Measurements from ENCODE around the gene TYW1B. TPM values are rescaled to one million over a fixed set of nuclear protein-coding genes. Genes with fewer than 3 reads are reported as not detected.
A peak's percentile ranks its signal among the peaks of the same experiment; 100 is the strongest.
"Not testable (repeated sequence)": the region's sequence is repeated elsewhere in the genome, so short reads cannot be mapped to it uniquely, and the experiment has no call there.

Gene TYW1B
- total RNA-seq, 1 donor from 2014 or later, result 5.7 TPM

DNA sequence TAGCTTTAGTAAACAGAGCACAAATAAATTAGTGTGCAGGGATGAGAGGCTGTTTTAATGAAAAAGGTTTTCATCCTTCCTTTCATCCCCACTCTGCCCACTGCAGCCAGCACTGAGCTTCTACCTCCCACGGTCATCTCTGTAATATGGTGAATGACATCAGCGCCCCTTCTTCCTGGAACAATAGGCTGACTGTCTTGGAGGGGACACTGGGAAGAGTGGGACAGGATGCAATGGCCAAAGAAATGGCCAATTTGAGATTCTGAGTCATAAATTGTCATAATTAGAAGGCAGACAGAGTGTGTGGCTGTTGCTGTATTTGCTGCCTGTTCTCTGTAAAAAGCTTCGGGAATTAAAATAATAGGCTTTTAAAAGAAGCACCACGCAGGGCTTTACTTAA is 289.1 kb downstream of the TYW1B start:
- TF ChIP-seq, protein P1, sequence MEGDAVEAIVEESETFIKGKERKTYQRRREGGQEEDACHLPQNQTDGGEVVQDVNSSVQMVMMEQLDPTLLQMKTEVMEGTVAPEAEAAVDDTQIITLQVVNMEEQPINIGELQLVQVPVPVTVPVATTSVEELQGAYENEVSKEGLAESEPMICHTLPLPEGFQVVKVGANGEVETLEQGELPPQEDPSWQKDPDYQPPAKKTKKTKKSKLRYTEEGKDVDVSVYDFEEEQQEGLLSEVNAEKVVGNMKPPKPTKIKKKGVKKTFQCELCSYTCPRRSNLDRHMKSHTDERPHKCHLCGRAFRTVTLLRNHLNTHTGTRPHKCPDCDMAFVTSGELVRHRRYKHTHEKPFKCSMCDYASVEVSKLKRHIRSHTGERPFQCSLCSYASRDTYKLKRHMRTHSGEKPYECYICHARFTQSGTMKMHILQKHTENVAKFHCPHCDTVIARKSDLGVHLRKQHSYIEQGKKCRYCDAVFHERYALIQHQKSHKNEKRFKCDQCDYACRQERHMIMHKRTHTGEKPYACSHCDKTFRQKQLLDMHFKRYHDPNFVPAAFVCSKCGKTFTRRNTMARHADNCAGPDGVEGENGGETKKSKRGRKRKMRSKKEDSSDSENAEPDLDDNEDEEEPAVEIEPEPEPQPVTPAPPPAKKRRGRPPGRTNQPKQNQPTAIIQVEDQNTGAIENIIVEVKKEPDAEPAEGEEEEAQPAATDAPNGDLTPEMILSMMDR (IDR thresholded peaks at IDR 0.05; ENCODE audit: unreplicated experiment), result no peak
- H3K4me1 Mint-ChIP-seq (ENCODE audit: low read depth), result peaks cover 4% of the 10 kb centered on the region

DNA sequence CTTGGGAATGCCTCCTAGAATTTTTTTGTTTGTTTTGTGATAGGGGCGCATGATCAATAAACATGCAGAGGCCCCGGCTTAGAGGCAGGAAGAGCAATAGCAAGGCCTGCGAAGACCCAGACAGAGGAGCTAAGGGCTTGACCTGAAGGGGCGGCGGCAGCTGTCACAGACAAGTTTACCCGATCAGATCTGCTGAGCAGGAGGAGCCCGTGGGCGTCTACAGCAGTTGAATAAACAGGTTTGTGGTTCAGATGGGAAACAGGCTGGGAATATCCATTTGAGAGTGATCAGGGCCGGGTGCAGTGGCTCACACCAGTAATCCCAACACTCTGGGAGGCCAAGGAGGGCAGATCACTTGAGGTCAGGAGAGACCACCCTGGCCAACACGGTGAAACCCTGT is 289.9 kb downstream of the TYW1B start:
- Mint-ChIP-seq H3K36me3 (ENCODE audit: insufficient read depth) (no peaks in the 10 kb centered on the region), H3K27ac (peak overlapping the region; percentile 62), H3K4me3 (ENCODE audit: low read depth) (no peak overlapping the region), H3K27me3 (no peaks in the 10 kb centered on the region), H3K9me3 (ENCODE audit: low read depth) (no peaks in the 10 kb centered on the region), H3K4me1 (ENCODE audit: low read depth) (peaks cover 4% of the 10 kb centered on the region)
- no peak for DNase-seq (ENCODE audit: low spot score, unreplicated experiment)
- TF ChIP-seq, protein P1 (IDR thresholded peaks at IDR 0.05; ENCODE audit: unreplicated experiment), result no peak

More for the DNA sequence above, 289.1 kb downstream of the TYW1B start:
- Mint-ChIP-seq H3K9me3 (ENCODE audit: low read depth) (no peaks in the 10 kb centered on the region), H3K4me3 (ENCODE audit: low read depth) (no peak overlapping the region), H3K36me3 (ENCODE audit: insufficient read depth) (no peaks in the 10 kb centered on the region), H3K27ac (no peak overlapping the region), H3K27me3 (no peaks in the 10 kb centered on the region)
- DNase-seq (ENCODE audit: low spot score, unreplicated experiment), result no peak

DNA sequence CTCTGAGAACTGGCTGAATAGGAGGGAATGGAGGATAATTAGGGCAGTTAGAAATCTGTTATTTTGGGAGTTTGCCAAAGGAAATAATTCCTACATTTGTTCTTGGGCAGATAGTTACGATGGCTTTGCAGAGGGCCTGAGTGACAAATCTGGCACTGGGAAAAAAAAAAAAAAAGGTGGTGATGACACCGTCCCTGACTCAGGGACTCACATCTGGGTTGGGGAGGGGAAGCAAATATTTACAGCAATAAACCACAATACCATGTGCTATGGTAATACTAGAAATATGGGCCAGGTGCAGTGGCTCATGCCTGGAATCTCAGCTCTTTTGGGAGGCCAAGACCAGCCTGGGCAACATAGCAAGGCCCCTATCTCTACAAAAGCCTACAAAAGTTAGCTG is 292.0 kb downstream of the TYW1B start:
- not testable (repeated sequence) for H3K4me1 Mint-ChIP-seq (ENCODE audit: low read depth); H3K36me3 Mint-ChIP-seq (ENCODE audit: insufficient read depth); H3K4me3 Mint-ChIP-seq (ENCODE audit: low read depth)

DNA sequence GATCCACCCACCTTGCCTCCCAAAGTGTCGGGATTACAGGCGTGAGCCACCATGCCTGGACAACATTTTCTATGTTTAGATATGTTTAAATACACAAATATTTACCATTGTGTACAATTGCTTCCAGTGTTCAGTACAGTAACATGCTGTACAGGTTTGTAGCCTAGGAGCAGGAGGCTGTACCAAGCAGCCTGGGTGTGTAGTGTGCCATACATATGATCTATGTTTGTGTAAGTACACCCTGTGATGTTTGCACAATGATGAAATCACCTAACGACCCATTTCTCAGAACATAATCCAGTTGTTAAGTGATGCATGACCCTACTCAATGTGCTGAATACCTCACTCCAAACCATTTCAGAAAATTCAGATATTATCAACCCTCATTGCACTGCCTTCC is 297.0 kb downstream of the TYW1B start:
- not testable (repeated sequence) for H3K27me3 Mint-ChIP-seq; H3K4me3 Mint-ChIP-seq (ENCODE audit: low read depth); H3K4me1 Mint-ChIP-seq (ENCODE audit: low read depth); DNase-seq (ENCODE audit: low spot score, unreplicated experiment); H3K27ac Mint-ChIP-seq; H3K36me3 Mint-ChIP-seq (ENCODE audit: insufficient read depth); H3K9me3 Mint-ChIP-seq (ENCODE audit: low read depth)

More for the DNA sequence above, 292.0 kb downstream of the TYW1B start:
- not testable (repeated sequence) for H3K27ac Mint-ChIP-seq; DNase-seq (ENCODE audit: low spot score, unreplicated experiment); H3K9me3 Mint-ChIP-seq (ENCODE audit: low read depth); H3K27me3 Mint-ChIP-seq

Small RNAs within 50 kb of the gene (microRNA-seq; reads per million reads assigned to microRNA genes)
- gene MIR4650-2 (ENCODE audit: borderline number of aligned reads, unreplicated experiment), result not detected

Other genes starting within 250 kb of the TYW1B start
- 53.2 and 53.6 TPM in 2 replicates for gene POM121, start 96.9 kb upstream of the TYW1B start, total RNA-seq
- 2.1 and 2.4 TPM in 2 replicates for gene TRIM74, start 141.3 kb upstream of the TYW1B start, total RNA-seq
- 0.22 TPM in 1 of 2 replicates, not detected in the other for gene SPDYE8, start 201.6 kb upstream of the TYW1B start, total RNA-seq
- 0.22 TPM in 1 of 2 replicates, not detected in the other for gene SPDYE11, start 229.7 kb upstream of the TYW1B start, total RNA-seq